IMR-90 (cell line): ENCODE measurements around the gene GDPD5. TPM values are rescaled to one million over a fixed set of nuclear protein-coding genes. Genes with fewer than 3 reads are reported as not detected.
A peak's percentile ranks its signal among the peaks of the same experiment; 100 is the strongest.

Experiments
- ATAC-seq: fragments of 200-7000 bp; cut with Tn5 transposase; 2 replicates; pipeline ENCODE4 v1.9.1; 2020; ENCODE audit warnings: low read depth, mild to moderate bottlenecking, moderate library complexity
- BruUV-seq: library from RNA; stranded (reverse); fragments of 400-500 nt; replicated peaks from 2 replicates; lab custom pipeline; 2021; lab: Mats Ljungman, UMichigan
- CTCF ChIA-PET: fragments of 300-600 bp; formaldehyde crosslinking; extraction: SDS; loops from one replicate; lab custom pipeline; 2021; ENCODE audit warnings: antibody characterized with exemption; lab: Yijun Ruan, JAX
- POLR2A ChIA-PET: fragments of 300-600 bp; sonication (Branson Sonifier 250); formaldehyde crosslinking; loops from one replicate; lab custom pipeline; 2022; ENCODE audit warnings: antibody characterized with exemption; ENCODE audit not compliant: unreplicated experiment; lab: Charles Lee
- DNase-seq: peaks from one replicate; pipeline ENCODE4 v3.0.0; 2013
- H2AFZ ChIP-seq: replicated peaks from 2 replicates; pipeline ENCODE3; 2013; ENCODE audit warnings: low read length, mild to moderate bottlenecking; ENCODE audit not compliant: poor library complexity
- H2AK5ac ChIP-seq: 2 replicates; pipeline ENCODE4 v1.6.1; 2013; ENCODE audit warnings: low read depth, low read length, inconsistent platforms
- H2AK9ac ChIP-seq: replicated peaks from 2 replicates; pipeline ENCODE3; 2013; ENCODE audit warnings: mild to moderate bottlenecking, low read depth, low read length, moderate library complexity; ENCODE audit not compliant: poor library complexity
- H2BK120ac ChIP-seq: 2 replicates; pipeline ENCODE4 v1.6.1; 2013; ENCODE audit warnings: low read depth, low read length, inconsistent platforms
- H2BK15ac ChIP-seq: 3 replicates; pipeline ENCODE4 v1.6.1; 2013; ENCODE audit warnings: low read depth, low read length, inconsistent platforms
- H2BK20ac ChIP-seq: 2 replicates; pipeline ENCODE4 v1.6.1; 2013; ENCODE audit warnings: low read depth, mild to moderate bottlenecking, inconsistent platforms, low read length, moderate library complexity
- H2BK5ac ChIP-seq: 2 replicates; pipeline ENCODE4 v1.6.1; 2013; ENCODE audit warnings: mild to moderate bottlenecking, low read depth, low read length, inconsistent platforms; ENCODE audit not compliant: poor library complexity, severe bottlenecking
- H3K14ac ChIP-seq: replicated peaks from 2 replicates; pipeline ENCODE4 v1.6.1; 2013; ENCODE audit warnings: low read depth, low read length, inconsistent platforms
- H3K18ac ChIP-seq: 2 replicates; pipeline ENCODE4 v1.6.1; 2013; ENCODE audit warnings: low read depth, low read length, control low read depth
- H3K23ac ChIP-seq: 2 replicates; pipeline ENCODE4 v1.6.1; 2013; ENCODE audit warnings: low read depth, low read length, inconsistent platforms
- H3K27ac ChIP-seq: 2 replicates; pipeline ENCODE4 v1.5.1; 2013; ENCODE audit warnings: mild to moderate bottlenecking, control low read depth, low read length; ENCODE audit not compliant: insufficient read depth
- H3K27me3 ChIP-seq: 2 replicates; pipeline ENCODE4 v1.6.1; 2013; ENCODE audit warnings: low read length; ENCODE audit not compliant: control insufficient read depth, insufficient read depth
- H3K36me3 ChIP-seq: 2 replicates; pipeline ENCODE4 v1.6.1; 2013; ENCODE audit warnings: low read length, mixed read lengths; ENCODE audit not compliant: control insufficient read depth, insufficient read depth
- H3K4ac ChIP-seq: 2 replicates; pipeline ENCODE4 v1.6.1; 2013; ENCODE audit warnings: low read depth, low read length, inconsistent platforms
- H3K4me1 ChIP-seq: 2 replicates; pipeline ENCODE4 v1.6.1; 2013; ENCODE audit warnings: low read length, mixed read lengths; ENCODE audit not compliant: control insufficient read depth, insufficient read depth
- H3K4me2 ChIP-seq: 2 replicates; pipeline ENCODE4 v1.6.1; 2013; ENCODE audit warnings: low read depth, mild to moderate bottlenecking, control low read depth, low read length, moderate library complexity
- H3K4me3 ChIP-seq: 2 replicates; pipeline ENCODE4 v1.5.1; 2013; ENCODE audit warnings: low read depth, mild to moderate bottlenecking, control low read depth, low read length, moderate library complexity; ENCODE audit not compliant: insufficient read depth
- H3K56ac ChIP-seq: 2 replicates; pipeline ENCODE4 v1.6.1; 2013; ENCODE audit warnings: low read length, inconsistent platforms; ENCODE audit not compliant: insufficient read depth; ENCODE audit errors: extremely low read depth
- H3K79me1 ChIP-seq, 2 experiments: 2 replicates each; pipeline ENCODE4 v1.6.1; 2013; ENCODE audit warnings: low read length in 2 of 2, inconsistent platforms in 1 of 2, low read depth in 1 of 2
- H3K9ac ChIP-seq: 2 replicates; pipeline ENCODE4 v1.6.1; 2013; ENCODE audit warnings: low read depth, low read length, control low read depth
- H3K9me1 ChIP-seq: 2 replicates; pipeline ENCODE4 v1.6.1; 2013; ENCODE audit warnings: low read length, inconsistent platforms; ENCODE audit not compliant: insufficient read depth
- H3K9me3 ChIP-seq: 2 replicates; pipeline ENCODE4 v1.6.1; 2013; ENCODE audit warnings: low read length; ENCODE audit not compliant: control insufficient read depth, insufficient read depth
- H4K20me1 ChIP-seq: 2 replicates; pipeline ENCODE4 v1.6.1; 2013; ENCODE audit warnings: low read length, inconsistent platforms; ENCODE audit not compliant: insufficient read depth
- H4K5ac ChIP-seq: 2 replicates; pipeline ENCODE4 v1.6.1; 2013; ENCODE audit warnings: mild to moderate bottlenecking, low read depth, low read length, control low read depth
- H4K8ac ChIP-seq, 2 experiments: 2 replicates each; pipeline ENCODE4 v1.6.1; 2013; ENCODE audit warnings: low read depth in 2 of 2, low read length in 2 of 2, control low read depth in 1 of 2, inconsistent platforms in 1 of 2
- H4K91ac ChIP-seq: 2 replicates; pipeline ENCODE4 v1.6.1; 2013; ENCODE audit warnings: low read depth, low read length, inconsistent platforms; ENCODE audit not compliant: insufficient read depth
- CEBPB ChIP-seq: IDR thresholded peaks from 2 replicates; pipeline ENCODE4 v1.6.1; 2012; ENCODE audit warnings: low read depth, low read length, improper control_type of control experiment
- CHD1 ChIP-seq: IDR thresholded peaks from 2 replicates; pipeline ENCODE4 v1.6.1; 2012; ENCODE audit warnings: low read depth, low read length, improper control_type of control experiment
- FOS ChIP-seq: fragments of 150-350 bp; IDR thresholded peaks from 2 replicates; pipeline ENCODE4 v1.6.1; 2016; ENCODE audit warnings: low read depth, low read length
- MAFK ChIP-seq: IDR thresholded peaks from 2 replicates; pipeline ENCODE4 v1.6.1; 2012; ENCODE audit warnings: low read depth, low read length, improper control_type of control experiment
- MAZ ChIP-seq: IDR thresholded peaks from 2 replicates; pipeline ENCODE4 v1.6.1; 2012; ENCODE audit warnings: low read depth, mild to moderate bottlenecking, low read length, improper control_type of control experiment, moderate library complexity, borderline replicate concordance
- MXI1 ChIP-seq: IDR thresholded peaks from 2 replicates; pipeline ENCODE4 v1.6.1; 2012; ENCODE audit warnings: low read depth, mild to moderate bottlenecking, low read length, moderate library complexity, borderline replicate concordance
- NFE2L2 ChIP-seq: fragments of 150-350 bp; IDR thresholded peaks from 2 replicates; pipeline ENCODE4 v1.6.1; 2016; ENCODE audit warnings: low read depth, mild to moderate bottlenecking, low read length
- POLR2A ChIP-seq: IDR thresholded peaks from 2 replicates; pipeline ENCODE4 v1.6.1; 2012; ENCODE audit warnings: mild to moderate bottlenecking, low read depth, low read length
- RFX5 ChIP-seq: IDR thresholded peaks from 2 replicates; pipeline ENCODE4 v1.8.0; 2012; ENCODE audit warnings: low read depth, mild to moderate bottlenecking, low read length, moderate library complexity
- WGBS, 2 experiments: methylation state at CpG; one replicate each; pipeline versions ENCODE4 v1.1.5 to v1.1.7; 2013; ENCODE audit warnings: missing lambda C conversion rate in 2 of 2; ENCODE audit not compliant: insufficient read length in 1 of 2; ENCODE audit errors: extremely low coverage in 2 of 2; 5-methylcytosine and 5-hydroxymethylcytosine counted together
- dilution Hi-C: fragments of 300-500 bp; cut with HindIII; formaldehyde crosslinking; loops from one replicate; pipeline ENCODE4 v1.14.3; 2018; ENCODE audit warnings: low sequenced_read_pairs; ENCODE audit not compliant: unreplicated experiment
- in situ Hi-C: fragments of 300-500 bp; cut with MboI; formaldehyde crosslinking; loops from 3 replicates; pipeline ENCODE4 v1.14.3; 2019; ENCODE audit warnings: low sequenced_read_pairs, inconsistent platforms, mixed read lengths
- intact Hi-C: fragments of 100-400 bp; cut with micrococcal nuclease; formaldehyde crosslinking; loops from 2 replicates; pipeline ENCODE4 v1.10.0; 2022
- polyA plus RNA-seq, 3 experiments: library from polyadenylated mRNA; depleted of rRNA; stranded (reverse); fragments of >200 nt; gene quantifications; 2 replicates each; pipeline ENCODE4 v1.2.3, GENCODE V29; 2012; ENCODE audit warnings: low replicate concordance in 1 of 3
- total RNA-seq: library from RNA; depleted of rRNA; stranded (reverse); fragments of >200 nt; gene quantifications from 2 replicates; pipeline ENCODE4 v1.2.3, GENCODE V29; 2012
- TF ChIP-seq, protein P1 (sequence below): fragments of 150-350 bp; IDR thresholded peaks from 2 replicates; pipeline ENCODE4 v1.6.1; 2017; ENCODE audit warnings: mild to moderate bottlenecking, antibody characterized with exemption, low read length, low read depth

Gene GDPD5
- total and polyA plus RNA-seq, 2 of the 4 experiments (the other 2 are of a cell fraction) = 2.0 to 7.9 TPM

DNA sequence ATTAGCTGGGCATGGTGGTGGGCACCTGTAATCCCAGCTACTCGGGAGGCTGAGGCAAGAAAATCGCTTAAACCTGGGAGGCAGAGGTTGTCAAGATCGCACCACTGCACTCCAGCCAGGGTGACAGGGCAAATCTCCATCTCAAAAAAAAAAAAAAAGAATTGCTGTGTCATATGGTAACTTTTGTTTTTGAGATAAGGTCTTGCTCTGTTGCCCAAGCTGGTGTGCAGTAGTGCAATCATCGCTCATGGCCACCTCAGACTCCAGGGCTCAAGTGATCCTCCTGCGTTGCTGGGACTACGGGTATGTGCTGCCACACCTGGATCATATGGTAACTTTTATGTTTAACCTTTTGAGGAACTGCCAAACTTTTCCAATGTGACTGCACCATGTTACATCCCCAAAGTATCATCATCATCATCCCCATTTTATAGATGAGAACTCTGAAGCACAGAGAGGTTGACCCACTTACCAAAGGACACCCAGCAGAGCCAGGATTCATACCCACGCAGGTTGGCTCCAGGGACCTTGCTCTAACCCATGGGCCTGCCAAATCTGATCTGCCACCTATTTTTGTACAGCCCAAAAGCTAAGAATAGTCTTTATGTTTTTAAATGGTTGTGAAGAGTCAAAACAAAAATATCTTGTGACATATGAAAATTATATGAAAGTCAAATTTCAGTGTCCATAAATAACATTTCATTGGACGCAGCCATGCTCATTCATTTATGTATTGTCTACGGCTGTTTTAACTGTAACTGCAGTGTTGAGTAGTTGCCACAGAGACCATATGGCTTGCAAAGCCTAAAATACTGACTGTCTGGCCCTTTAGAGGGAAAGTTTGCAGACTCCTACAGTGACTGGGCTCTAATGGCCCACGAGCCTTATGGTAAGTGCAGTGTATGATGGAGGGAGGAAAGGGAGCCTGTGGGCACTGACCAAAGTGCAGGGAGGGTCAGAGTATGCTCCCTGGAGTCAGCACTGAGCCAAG lies 45.3 kb downstream of the GDPD5 start:
- no peak overlapping the region for H3K4me3 ChIP-seq
- no peak overlapping the region for H4K5ac ChIP-seq
- DNase-seq (no peak), ATAC-seq (no peak)
- H3K4me2 ChIP-seq = no peak overlapping the region
- H3K9ac ChIP-seq = no peak overlapping the region
- peaks cover 10% of the 10 kb centered on the region for H3K9me1 ChIP-seq
- H4K20me1 ChIP-seq = no peaks in the 10 kb centered on the region
- no peak overlapping the region for H2AFZ ChIP-seq
- H2BK5ac ChIP-seq = no peak overlapping the region
- no peak overlapping the region for H2AK5ac ChIP-seq
- no peak overlapping the region for H2BK15ac ChIP-seq
- H2BK120ac ChIP-seq = no peak overlapping the region
- 75% methylated on average over 2 of the region's 10 CpGs; no CpG with 5 or more reads in 1 of the 2 experiments for WGBS, 2 experiments
- no TSS peak for BruUV-seq
- no peak overlapping the region for H2AK9ac ChIP-seq
- CTCF ChIA-PET = interaction anchor here (0.6 kb wide), 2 partner anchors 12 to 29 kb away, joined by 3 to 4 read pairs; no protein-coding TSS in a partner anchor
- TF ChIP-seq RFX5 (no peak), MXI1 (no peak), FOS (no peak), MAZ (no peak), CEBPB (0 out of 2 replicates have a peak, but pooled peaks have one; percentile 6), CHD1 (no peak), MAFK (no peak), POLR2A (no peak), NFE2L2 (peak; percentile 42; the same call in 1 of the 2 replicates)
- TF ChIP-seq, protein P1, sequence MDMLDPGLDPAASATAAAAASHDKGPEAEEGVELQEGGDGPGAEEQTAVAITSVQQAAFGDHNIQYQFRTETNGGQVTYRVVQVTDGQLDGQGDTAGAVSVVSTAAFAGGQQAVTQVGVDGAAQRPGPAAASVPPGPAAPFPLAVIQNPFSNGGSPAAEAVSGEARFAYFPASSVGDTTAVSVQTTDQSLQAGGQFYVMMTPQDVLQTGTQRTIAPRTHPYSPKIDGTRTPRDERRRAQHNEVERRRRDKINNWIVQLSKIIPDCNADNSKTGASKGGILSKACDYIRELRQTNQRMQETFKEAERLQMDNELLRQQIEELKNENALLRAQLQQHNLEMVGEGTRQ = no peak
- no peak overlapping the region for H2BK20ac ChIP-seq
- no peaks in the 10 kb centered on the region; a peak in 1 of 4 replicates for H3K79me1 ChIP-seq
- POLR2A ChIA-PET = interaction anchor here (0.6 kb wide), 1 partner anchor 9 kb away, joined by 5 read pairs; no protein-coding TSS in a partner anchor
- H3K9me3 ChIP-seq = no peaks in the 10 kb centered on the region
- dilution Hi-C loops (no loop called here), in situ Hi-C loops (no loop called here), intact Hi-C loops (no loop called here)
- no peak overlapping the region for H3K14ac ChIP-seq
- no peak overlapping the region for H3K56ac ChIP-seq
- no peak overlapping the region for H3K23ac ChIP-seq
- H3K36me3 ChIP-seq = no peaks in the 10 kb centered on the region
- no peak overlapping the region for H4K91ac ChIP-seq
- H3K4me1 ChIP-seq = peaks cover 10% of the 10 kb centered on the region
- no peak overlapping the region for H3K4ac ChIP-seq
- no peak overlapping the region for H3K18ac ChIP-seq
- no peak overlapping the region for H4K8ac ChIP-seq
- no peak overlapping the region for H3K27ac ChIP-seq
- no peaks in the 10 kb centered on the region; the same call in 1 of the 2 replicates for H3K27me3 ChIP-seq
